ENCODE results near the gene RARA.

- TF ChIP-seq CTCF (IDR thresholded peaks at IDR 0.05; ENCODE audit: poor library complexity, severe bottlenecking) (no peak), RAD21 (conservative IDR thresholded peaks at IDR 0.05) (no peak), POLR2AphosphoS5 (IDR thresholded peaks at IDR 0.05) (no peak), MXI1 (conservative IDR thresholded peaks at IDR 0.05; ENCODE audit: poor library complexity, severe bottlenecking) (no peak), EP300 (conservative IDR thresholded peaks at IDR 0.05; ENCODE audit: poor library complexity, severe bottlenecking) (no peak), EZH2 (IDR thresholded peaks at IDR 0.05; ENCODE audit: borderline replicate concordance, insufficient read depth, low read length, poor library complexity, severe bottlenecking) (no peak), TAF1 (IDR thresholded peaks at IDR 0.05; ENCODE audit: low read depth) (no peak)
Measured at GRCh38 chr17:40298726-40299125, 10.3 kb upstream of the RARA start.
